Subcutaneous preadipocyte (primary cell): ENCODE results near the gene SEPSECS. TPM values are rescaled to one million over a fixed set of nuclear protein-coding genes. Genes with fewer than 3 reads are reported as not detected.

Source experiments
- total RNA-seq: library from RNA; depleted of rRNA; stranded (reverse); fragments of >200 nt; gene quantifications from 2 replicates; pipeline ENCODE4 v1.2.3, GENCODE V29; 2012

The SEPSECS gene
- total RNA-seq = 7.0 and 8.6 TPM in 2 replicates

DNA sequence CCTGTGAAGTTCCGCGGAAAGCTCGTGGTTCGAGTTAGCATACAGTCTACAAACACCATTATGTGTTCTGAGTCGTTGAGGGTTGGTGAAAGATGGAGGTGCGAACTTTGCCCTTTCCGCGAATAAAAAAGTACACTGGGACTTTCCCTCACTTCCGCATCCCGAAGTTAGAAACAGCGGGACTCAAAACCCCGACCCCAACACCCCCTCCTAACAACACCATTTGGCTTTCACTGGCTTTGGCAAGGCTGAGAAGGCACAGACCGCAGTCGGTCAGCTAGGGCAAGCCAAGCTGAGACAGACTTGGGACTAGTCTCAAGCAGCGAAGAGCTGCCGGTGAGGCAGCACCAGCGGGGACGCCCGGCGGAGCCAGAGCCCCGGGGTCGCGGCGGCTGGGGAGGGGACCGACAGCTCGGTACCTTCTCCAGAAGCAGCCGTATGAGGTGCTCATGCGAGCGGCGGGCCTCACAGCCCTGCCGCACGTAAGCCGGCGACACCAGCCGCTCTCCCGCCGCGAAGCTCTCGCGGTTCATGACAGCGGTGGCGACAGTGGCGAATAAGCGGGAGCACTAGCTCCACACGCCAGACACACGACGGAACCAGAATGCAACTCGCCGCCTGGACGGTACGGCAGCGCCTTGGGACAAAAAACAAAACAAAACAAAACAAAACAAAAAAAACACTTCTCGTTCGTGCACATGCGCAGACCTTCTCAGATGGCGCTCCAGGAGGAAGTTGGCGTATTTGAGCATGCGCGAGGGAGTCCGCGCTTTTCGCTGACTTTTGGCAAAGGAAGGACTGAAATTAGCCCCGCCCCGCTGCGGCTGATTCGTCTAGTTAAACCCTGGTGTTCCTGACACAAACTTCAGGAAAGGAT is at the start of gene SEPSECS:
Gene SEPSECS (minus strand): TSS at position 613 of the 877 bp plus-strand sequence. CDS start 80 bp downstream, at position 533.

Other genes starting within 250 kb of the SEPSECS start
- 4.1 and 4.4 TPM in 2 replicates for gene CCDC149, start 247.4 kb downstream of the SEPSECS start, total RNA-seq
- gene LGI2, start 129.5 kb downstream of the SEPSECS start, total RNA-seq = under 0.01 TPM in 1 of 2 replicates, not detected in the other
- gene PI4K2B, start 73.6 kb upstream of the SEPSECS start, total RNA-seq = 24.6 and 32.1 TPM in 2 replicates
- gene ZCCHC4, start 152.3 kb upstream of the SEPSECS start, total RNA-seq = 11.0 and 17.0 TPM in 2 replicates
- 26.1 and 28.7 TPM in 2 replicates for gene ANAPC4, start 216.8 kb upstream of the SEPSECS start, total RNA-seq